ENCODE measurements around the gene RNF148. TPM values are rescaled to one million over a fixed set of nuclear protein-coding genes. Genes with fewer than 3 reads are reported as not detected.

The RNF148 gene
- total and polyA plus RNA-seq, 2 of the 8 experiments (the other 6 are each of a cell fraction or from before 2014, with no cell fraction given) = 0.27 to 0.45 TPM

- peak; percentile 73 for TF ChIP-seq NANOG (IDR thresholded peaks at IDR 0.05; ENCODE audit: insufficient read depth, low read depth, low read length, poor library complexity, severe bottlenecking)
- TF ChIP-seq EP300 (IDR thresholded peaks at IDR 0.05; ENCODE audit: borderline replicate concordance in 1 of 2, low read depth in 2 of 2, low read length in 2 of 2) = peak; percentile 54 to 99
- peak; percentile 71 for TF ChIP-seq MAX (IDR thresholded peaks at IDR 0.05)
- TF ChIP-seq JUN (IDR thresholded peaks at IDR 0.05; ENCODE audit: low read depth, low read length) = peak; percentile 74; the same call in 1 of the 2 replicates
- TF ChIP-seq, protein P1, sequence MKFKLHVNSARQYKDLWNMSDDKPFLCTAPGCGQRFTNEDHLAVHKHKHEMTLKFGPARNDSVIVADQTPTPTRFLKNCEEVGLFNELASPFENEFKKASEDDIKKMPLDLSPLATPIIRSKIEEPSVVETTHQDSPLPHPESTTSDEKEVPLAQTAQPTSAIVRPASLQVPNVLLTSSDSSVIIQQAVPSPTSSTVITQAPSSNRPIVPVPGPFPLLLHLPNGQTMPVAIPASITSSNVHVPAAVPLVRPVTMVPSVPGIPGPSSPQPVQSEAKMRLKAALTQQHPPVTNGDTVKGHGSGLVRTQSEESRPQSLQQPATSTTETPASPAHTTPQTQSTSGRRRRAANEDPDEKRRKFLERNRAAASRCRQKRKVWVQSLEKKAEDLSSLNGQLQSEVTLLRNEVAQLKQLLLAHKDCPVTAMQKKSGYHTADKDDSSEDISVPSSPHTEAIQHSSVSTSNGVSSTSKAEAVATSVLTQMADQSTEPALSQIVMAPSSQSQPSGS (IDR thresholded peaks at IDR 0.05; ENCODE audit: low read length) = peak; percentile 95
Measured at GRCh38 chr7:122679269-122679709, 23.4 kb downstream of the RNF148 start (continued).

All from H1 (cell line).